GM10266 (cell line): Measurements from ENCODE around the gene STT3A.
"Not testable (repeated sequence)": the region's sequence is repeated elsewhere in the genome, so short reads cannot be mapped to it uniquely, and the experiment has no call there.

Experiments
- DNase-seq: peaks from one replicate; pipeline ENCODE4 v3.0.0; 2012; ENCODE audit errors: extremely low spot score
- TF ChIP-seq, protein P1 (sequence below): IDR thresholded peaks from 2 replicates; pipeline ENCODE4 v1.5.1; 2012; ENCODE audit warnings: mild to moderate bottlenecking, low read depth; ENCODE audit not compliant: control insufficient read depth, insufficient read depth; ENCODE audit errors: missing control alignments

STT3A gene

DNA sequence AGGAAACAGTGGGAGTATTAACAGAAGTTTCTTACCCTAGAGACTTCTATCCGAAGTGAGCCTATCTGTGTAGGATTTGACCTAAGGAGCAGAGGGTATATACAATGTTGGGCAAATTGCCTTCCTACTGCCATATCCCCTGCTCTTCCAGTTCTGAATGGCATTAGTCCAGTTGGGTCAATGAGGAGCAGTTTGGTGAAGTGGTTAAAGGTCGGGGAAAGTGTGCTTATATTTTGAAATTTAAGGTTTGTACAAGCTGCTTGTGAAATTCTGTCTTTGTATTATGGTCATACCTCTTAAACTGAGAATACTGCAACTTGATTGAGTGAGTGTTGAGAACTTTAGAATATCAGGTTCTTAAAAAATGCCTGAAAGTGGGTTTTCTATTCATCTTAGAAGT, 21.7 kb upstream of the STT3A start:
- TF ChIP-seq, protein P1, sequence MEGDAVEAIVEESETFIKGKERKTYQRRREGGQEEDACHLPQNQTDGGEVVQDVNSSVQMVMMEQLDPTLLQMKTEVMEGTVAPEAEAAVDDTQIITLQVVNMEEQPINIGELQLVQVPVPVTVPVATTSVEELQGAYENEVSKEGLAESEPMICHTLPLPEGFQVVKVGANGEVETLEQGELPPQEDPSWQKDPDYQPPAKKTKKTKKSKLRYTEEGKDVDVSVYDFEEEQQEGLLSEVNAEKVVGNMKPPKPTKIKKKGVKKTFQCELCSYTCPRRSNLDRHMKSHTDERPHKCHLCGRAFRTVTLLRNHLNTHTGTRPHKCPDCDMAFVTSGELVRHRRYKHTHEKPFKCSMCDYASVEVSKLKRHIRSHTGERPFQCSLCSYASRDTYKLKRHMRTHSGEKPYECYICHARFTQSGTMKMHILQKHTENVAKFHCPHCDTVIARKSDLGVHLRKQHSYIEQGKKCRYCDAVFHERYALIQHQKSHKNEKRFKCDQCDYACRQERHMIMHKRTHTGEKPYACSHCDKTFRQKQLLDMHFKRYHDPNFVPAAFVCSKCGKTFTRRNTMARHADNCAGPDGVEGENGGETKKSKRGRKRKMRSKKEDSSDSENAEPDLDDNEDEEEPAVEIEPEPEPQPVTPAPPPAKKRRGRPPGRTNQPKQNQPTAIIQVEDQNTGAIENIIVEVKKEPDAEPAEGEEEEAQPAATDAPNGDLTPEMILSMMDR = no peak

DNA sequence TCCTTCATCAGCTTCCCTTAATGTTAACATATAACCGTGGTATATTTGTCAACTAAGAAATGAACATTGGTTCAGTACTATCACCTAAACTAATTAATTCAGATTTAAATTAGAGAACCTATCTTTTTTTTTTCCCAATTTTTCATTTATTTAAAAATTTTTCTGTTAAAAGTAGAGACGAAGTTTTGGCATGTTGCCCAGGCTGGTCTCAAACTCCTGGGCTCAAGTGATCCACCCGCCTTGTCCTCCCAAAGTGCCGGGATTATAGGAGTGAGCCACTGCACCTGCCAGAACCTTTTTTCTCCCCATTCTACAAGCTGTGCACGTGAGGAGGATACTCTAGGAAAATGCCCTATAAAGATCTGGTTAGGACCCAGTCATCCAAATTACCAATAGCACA, 19.7 kb upstream of the STT3A start:
- DNase-seq = no peak
- TF ChIP-seq, protein P1 = no peak

More for the DNA sequence above, 21.7 kb upstream of the STT3A start:
- no peak for DNase-seq

DNA sequence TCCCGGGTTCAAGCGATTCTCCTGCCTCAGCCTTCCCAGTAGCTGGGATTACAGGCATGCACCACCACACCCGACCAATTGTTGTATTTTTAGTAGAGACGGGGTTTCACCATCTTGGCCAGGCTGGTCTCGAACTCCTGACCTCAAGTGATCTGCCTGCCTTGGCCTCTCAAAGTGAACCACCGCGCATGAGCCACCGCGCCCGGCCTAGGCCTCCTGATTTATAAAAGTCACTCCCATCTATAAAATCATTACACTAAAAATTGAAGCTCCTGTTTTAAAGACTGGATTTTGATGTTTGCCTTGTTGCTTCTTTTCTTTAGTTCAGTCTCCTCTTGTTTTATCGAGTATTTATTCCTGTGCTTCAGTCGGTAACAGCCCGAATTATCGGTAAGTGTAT, 15.5 kb upstream of the STT3A start:
- not testable (repeated sequence) for DNase-seq

DNA sequence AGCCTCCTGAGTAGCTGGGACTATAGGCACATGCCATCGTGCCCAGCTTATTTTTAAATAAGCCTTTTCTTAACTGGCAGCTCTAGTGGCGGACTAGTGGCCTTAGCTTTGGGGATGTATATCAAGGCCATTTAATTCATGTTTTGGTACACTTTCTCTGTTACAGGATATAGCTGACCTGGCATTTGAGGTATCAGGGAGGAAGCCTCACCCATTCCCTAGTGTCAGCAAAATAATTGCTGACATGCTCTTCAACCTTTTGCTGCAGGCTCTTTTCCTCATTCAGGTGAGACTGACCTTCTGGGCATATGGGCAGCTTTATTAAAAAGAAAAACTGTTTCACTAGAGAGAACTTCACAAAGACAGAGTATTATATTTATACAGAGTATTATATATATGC, 13.9 kb upstream of the STT3A start:
- no peak for DNase-seq
- TF ChIP-seq, protein P1 = no peak

DNA sequence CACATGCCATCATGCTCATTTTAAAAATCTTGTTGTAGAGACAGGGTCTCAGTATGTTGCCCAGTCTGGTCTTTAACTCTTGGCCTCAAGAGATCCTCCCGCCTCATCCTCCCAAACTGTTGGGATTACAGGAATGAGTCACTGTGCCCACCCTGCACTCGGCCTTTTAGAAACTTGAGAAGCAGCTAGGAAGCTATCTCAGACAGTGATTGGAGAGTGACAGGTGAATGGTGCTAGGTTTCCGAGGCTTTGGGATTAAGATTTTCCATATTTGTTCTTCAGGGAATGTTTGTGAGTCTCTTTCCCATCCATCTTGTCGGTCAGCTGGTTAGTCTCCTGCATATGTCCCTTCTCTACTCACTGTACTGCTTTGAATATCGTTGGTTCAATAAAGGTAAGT, 12.8 kb upstream of the STT3A start:
- TF ChIP-seq, protein P1 = no peak
- no peak for DNase-seq

DNA sequence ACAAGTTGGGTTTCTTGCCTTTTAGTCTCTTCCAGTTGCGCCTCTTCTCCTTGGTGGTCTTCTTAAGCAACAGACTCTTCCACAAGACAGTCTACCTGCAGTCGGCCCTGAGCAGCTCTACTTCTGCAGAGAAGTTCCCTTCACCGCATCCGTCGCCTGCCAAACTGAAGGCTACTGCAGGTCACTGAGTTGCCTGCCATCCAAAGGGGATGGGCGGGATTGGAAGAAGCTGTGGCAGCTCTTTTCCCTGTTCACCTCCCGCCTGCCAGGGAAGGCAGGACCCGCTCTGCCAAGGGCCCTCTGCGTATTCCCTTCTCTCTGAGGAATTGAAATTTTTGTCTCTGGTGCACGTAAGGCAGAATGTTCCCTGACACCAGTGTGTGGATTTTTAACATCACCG, 9.2 kb upstream of the STT3A start:
- TF ChIP-seq, protein P1 = no peak
- DNase-seq = no peak

DNA sequence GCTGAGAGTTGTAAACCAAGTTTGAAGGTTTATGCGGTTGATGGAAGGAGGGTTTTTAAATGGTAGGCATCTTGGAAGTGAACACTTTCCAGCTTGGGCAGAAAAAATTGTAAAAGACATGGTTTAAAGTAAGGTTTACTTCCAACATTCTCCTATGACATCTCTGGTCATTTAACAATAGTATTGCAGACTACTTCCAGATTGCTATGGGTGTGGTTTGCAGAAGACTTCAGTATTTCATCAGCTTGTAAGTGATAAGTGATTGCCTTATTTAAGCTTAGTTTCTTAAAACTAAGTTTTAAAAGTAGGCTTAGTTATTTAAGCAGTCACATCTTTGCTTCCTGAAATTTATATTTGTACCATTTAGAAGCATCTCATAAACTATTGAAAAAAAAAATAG, 7.2 kb upstream of the STT3A start:
- TF ChIP-seq, protein P1 = no peak
- no peak for DNase-seq

DNA sequence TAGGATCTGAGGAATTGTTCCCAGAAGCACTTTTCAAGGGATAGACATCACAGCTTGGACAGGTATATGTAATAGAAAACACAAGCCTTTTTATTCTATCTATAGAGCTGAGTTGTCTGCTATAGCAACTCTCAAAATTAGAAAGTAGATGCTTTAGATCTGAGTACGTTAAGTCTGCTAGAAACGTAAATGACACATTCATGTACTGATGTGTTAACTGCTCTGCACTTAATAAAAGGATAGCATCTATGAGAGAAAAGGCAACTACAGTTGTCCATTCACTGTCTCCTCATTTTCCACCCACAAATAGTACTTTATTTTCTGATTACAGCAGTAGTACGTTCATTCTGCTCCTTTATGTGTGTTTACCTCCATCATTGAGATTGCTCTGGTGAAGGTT, 6.0 kb upstream of the STT3A start:
- no peak for DNase-seq
- TF ChIP-seq, protein P1 = no peak
